ENCODE data around the gene CCBE1.

The CCBE1 gene

GRCh38 chr18:59612381-59612780, 84.8 kb downstream of the CCBE1 start:
- no peak overlapping the region for H3K27ac ChIP-seq (ENCODE audit: low read depth, low read length)
- no peak overlapping the region for H3K9ac ChIP-seq (ENCODE audit: low read length in 5 of 5)
- no peaks in the 10 kb centered on the region for H3K4me1 ChIP-seq (ENCODE audit: control insufficient read depth in 5 of 5, insufficient read depth in 5 of 5, low read length in 5 of 5)
- H3K4me3 ChIP-seq (ENCODE audit: low read depth in 1 of 5, low read length in 5 of 5) = no peak overlapping the region
- H3K9me3 ChIP-seq (ENCODE audit: control insufficient read depth in 5 of 5, low read length in 5 of 5) = no peaks in the 10 kb centered on the region
- peaks cover 0 to 3% (median 0%) of the 10 kb centered on the region in 5 donors for H3K27me3 ChIP-seq (ENCODE audit: control insufficient read depth in 5 of 5, insufficient read depth in 4 of 5, low read length in 5 of 5)
- no peaks in the 10 kb centered on the region for H3K36me3 ChIP-seq (ENCODE audit: control insufficient read depth in 5 of 5, insufficient read depth in 5 of 5, low read length in 5 of 5)

GRCh38 chr18:59610546-59611140, 86.6 kb downstream of the CCBE1 start:
- Histone ChIP-seq H3K9me3 (ENCODE audit: control insufficient read depth in 5 of 5, low read length in 5 of 5) (no peaks in the 10 kb centered on the region), H3K36me3 (ENCODE audit: control insufficient read depth in 5 of 5, insufficient read depth in 5 of 5, low read length in 5 of 5) (no peaks in the 10 kb centered on the region), H3K4me1 (ENCODE audit: control insufficient read depth in 5 of 5, insufficient read depth in 5 of 5, low read length in 5 of 5) (no peaks in the 10 kb centered on the region)

GRCh38 chr18:59609654-59610053, 87.6 kb downstream of the CCBE1 start:
- Histone ChIP-seq H3K27me3 (ENCODE audit: control insufficient read depth in 5 of 5, insufficient read depth in 4 of 5, low read length in 5 of 5) (no peaks in the 10 kb centered on the region), H3K4me1 (ENCODE audit: control insufficient read depth in 5 of 5, insufficient read depth in 5 of 5, low read length in 5 of 5) (no peaks in the 10 kb centered on the region), H3K27ac (ENCODE audit: low read depth, low read length) (no peak overlapping the region), H3K9me3 (ENCODE audit: control insufficient read depth in 5 of 5, low read length in 5 of 5) (no peaks in the 10 kb centered on the region), H3K36me3 (ENCODE audit: control insufficient read depth in 5 of 5, insufficient read depth in 5 of 5, low read length in 5 of 5) (no peaks in the 10 kb centered on the region), H3K9ac (ENCODE audit: low read length in 5 of 5) (no peak overlapping the region), H3K4me3 (ENCODE audit: low read depth in 1 of 5, low read length in 5 of 5) (no peak overlapping the region)

More at GRCh38 chr18:59610546-59611140, 86.6 kb downstream of the CCBE1 start:
- no peak overlapping the region for H3K4me3 ChIP-seq (ENCODE audit: low read depth in 1 of 5, low read length in 5 of 5)
- H3K27ac ChIP-seq (ENCODE audit: low read depth, low read length) = no peak overlapping the region
- H3K9ac ChIP-seq (ENCODE audit: low read length in 5 of 5) = no peak overlapping the region
- no peaks in the 10 kb centered on the region for H3K27me3 ChIP-seq (ENCODE audit: control insufficient read depth in 5 of 5, insufficient read depth in 4 of 5, low read length in 5 of 5)

DNA sequence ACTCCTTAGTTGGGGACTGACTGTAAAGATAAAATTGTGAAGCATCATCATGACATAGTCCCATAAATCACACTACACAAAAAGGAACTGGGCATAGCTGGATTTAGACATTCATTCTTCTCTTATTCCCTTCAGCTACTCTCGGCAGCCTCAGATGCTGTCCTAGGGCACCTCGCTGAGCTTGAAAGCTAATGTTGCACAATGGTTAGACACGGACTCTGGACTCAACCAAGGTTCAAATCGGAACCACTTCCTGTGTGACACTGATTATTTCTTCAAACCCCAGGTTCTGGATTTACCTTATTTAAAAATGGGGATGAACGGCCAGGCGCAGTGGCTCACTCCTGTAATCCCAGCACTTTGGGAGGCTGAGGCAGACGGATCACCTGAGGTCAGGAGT, 89.8 kb downstream of the CCBE1 start:
- H3K27me3 ChIP-seq (ENCODE audit: control insufficient read depth in 5 of 5, insufficient read depth in 4 of 5, low read length in 5 of 5) = no peaks in the 10 kb centered on the region
- no peak overlapping the region for H3K27ac ChIP-seq (ENCODE audit: low read depth, low read length)
- no peaks in the 10 kb centered on the region for H3K9me3 ChIP-seq (ENCODE audit: control insufficient read depth in 5 of 5, low read length in 5 of 5)
- no peak overlapping the region for H3K4me3 ChIP-seq (ENCODE audit: low read depth in 1 of 5, low read length in 5 of 5)
- no peaks in the 10 kb centered on the region for H3K36me3 ChIP-seq (ENCODE audit: control insufficient read depth in 5 of 5, insufficient read depth in 5 of 5, low read length in 5 of 5)
- no peaks in the 10 kb centered on the region for H3K4me1 ChIP-seq (ENCODE audit: control insufficient read depth in 5 of 5, insufficient read depth in 5 of 5, low read length in 5 of 5)
- H3K9ac ChIP-seq (ENCODE audit: low read length in 5 of 5) = no peak overlapping the region

DNA sequence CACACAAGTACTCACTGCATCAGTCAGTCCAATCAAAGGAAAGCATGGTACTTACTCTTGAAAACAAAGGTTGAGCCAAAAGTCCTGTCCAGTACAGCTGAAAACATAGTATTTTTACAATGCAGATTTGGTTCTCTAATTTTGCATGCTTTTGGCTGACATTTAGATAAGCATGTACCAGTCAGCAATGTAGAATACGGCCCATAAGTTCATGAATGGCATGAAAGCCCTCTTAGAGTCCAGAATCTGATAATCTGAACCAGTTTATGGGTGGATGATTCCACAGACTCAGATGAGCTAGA, 90.2 kb downstream of the CCBE1 start:
- Histone ChIP-seq H3K9ac (ENCODE audit: low read length in 5 of 5) (no peak overlapping the region), H3K4me1 (ENCODE audit: control insufficient read depth in 5 of 5, insufficient read depth in 5 of 5, low read length in 5 of 5) (no peaks in the 10 kb centered on the region), H3K4me3 (ENCODE audit: low read depth in 1 of 5, low read length in 5 of 5) (no peak overlapping the region), H3K36me3 (ENCODE audit: control insufficient read depth in 5 of 5, insufficient read depth in 5 of 5, low read length in 5 of 5) (no peaks in the 10 kb centered on the region), H3K27me3 (ENCODE audit: control insufficient read depth in 5 of 5, insufficient read depth in 4 of 5, low read length in 5 of 5) (no peaks in the 10 kb centered on the region), H3K27ac (ENCODE audit: low read depth, low read length) (no peak overlapping the region), H3K9me3 (ENCODE audit: control insufficient read depth in 5 of 5, low read length in 5 of 5) (no peaks in the 10 kb centered on the region)

GRCh38 chr18:59606193-59607077, 90.8 kb downstream of the CCBE1 start:
- H3K27ac ChIP-seq (ENCODE audit: low read depth, low read length) = no peak overlapping the region
- H3K4me1 ChIP-seq (ENCODE audit: control insufficient read depth in 5 of 5, insufficient read depth in 5 of 5, low read length in 5 of 5) = no peaks in the 10 kb centered on the region
- H3K9ac ChIP-seq (ENCODE audit: low read length in 5 of 5) = no peak overlapping the region
- H3K27me3 ChIP-seq (ENCODE audit: control insufficient read depth in 5 of 5, insufficient read depth in 4 of 5, low read length in 5 of 5) = no peaks in the 10 kb centered on the region
- no peaks in the 10 kb centered on the region for H3K36me3 ChIP-seq (ENCODE audit: control insufficient read depth in 5 of 5, insufficient read depth in 5 of 5, low read length in 5 of 5)
- no peaks in the 10 kb centered on the region for H3K9me3 ChIP-seq (ENCODE audit: control insufficient read depth in 5 of 5, low read length in 5 of 5)
- no peak overlapping the region for H3K4me3 ChIP-seq (ENCODE audit: low read depth in 1 of 5, low read length in 5 of 5)

GRCh38 chr18:59605633-59606192, 91.5 kb downstream of the CCBE1 start:
- Histone ChIP-seq H3K4me1 (ENCODE audit: control insufficient read depth in 5 of 5, insufficient read depth in 5 of 5, low read length in 5 of 5) (no peaks in the 10 kb centered on the region), H3K9me3 (ENCODE audit: control insufficient read depth in 5 of 5, low read length in 5 of 5) (no peaks in the 10 kb centered on the region), H3K4me3 (ENCODE audit: low read depth in 1 of 5, low read length in 5 of 5) (no peak overlapping the region), H3K9ac (ENCODE audit: low read length in 5 of 5) (no peak overlapping the region), H3K36me3 (ENCODE audit: control insufficient read depth in 5 of 5, insufficient read depth in 5 of 5, low read length in 5 of 5) (no peaks in the 10 kb centered on the region), H3K27ac (ENCODE audit: low read depth, low read length) (no peak overlapping the region), H3K27me3 (ENCODE audit: control insufficient read depth in 5 of 5, insufficient read depth in 4 of 5, low read length in 5 of 5) (no peaks in the 10 kb centered on the region)

DNA sequence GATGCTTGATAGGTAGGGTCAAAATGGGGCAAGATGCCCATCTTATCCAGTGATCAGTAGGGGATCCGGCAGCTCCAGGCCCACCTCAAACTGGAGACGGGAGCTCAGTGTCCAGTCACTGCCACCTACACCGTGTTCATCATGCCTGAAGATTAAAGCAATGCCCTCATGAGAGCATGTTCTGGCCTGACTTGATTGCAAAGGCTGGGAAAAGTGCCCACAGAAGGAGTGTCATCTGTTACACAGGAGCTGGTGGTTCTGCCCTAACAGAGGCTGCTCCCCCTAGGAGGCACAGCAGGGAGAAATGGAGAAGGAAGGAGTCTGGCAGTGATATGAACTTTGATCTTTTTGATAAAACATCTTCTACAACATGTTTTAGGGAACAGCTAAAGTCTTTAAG, 92.3 kb downstream of the CCBE1 start:
- H3K27ac ChIP-seq (ENCODE audit: low read depth, low read length) = no peak overlapping the region
- H3K27me3 ChIP-seq (ENCODE audit: control insufficient read depth in 5 of 5, insufficient read depth in 4 of 5, low read length in 5 of 5) = no peaks in the 10 kb centered on the region
- no peak overlapping the region for H3K9ac ChIP-seq (ENCODE audit: low read length in 5 of 5)
- H3K4me3 ChIP-seq (ENCODE audit: low read depth in 1 of 5, low read length in 5 of 5) = no peak overlapping the region
- no peaks in the 10 kb centered on the region for H3K4me1 ChIP-seq (ENCODE audit: control insufficient read depth in 5 of 5, insufficient read depth in 5 of 5, low read length in 5 of 5)
- no peaks in the 10 kb centered on the region for H3K9me3 ChIP-seq (ENCODE audit: control insufficient read depth in 5 of 5, low read length in 5 of 5)
- H3K36me3 ChIP-seq (ENCODE audit: control insufficient read depth in 5 of 5, insufficient read depth in 5 of 5, low read length in 5 of 5) = no peaks in the 10 kb centered on the region

DNA sequence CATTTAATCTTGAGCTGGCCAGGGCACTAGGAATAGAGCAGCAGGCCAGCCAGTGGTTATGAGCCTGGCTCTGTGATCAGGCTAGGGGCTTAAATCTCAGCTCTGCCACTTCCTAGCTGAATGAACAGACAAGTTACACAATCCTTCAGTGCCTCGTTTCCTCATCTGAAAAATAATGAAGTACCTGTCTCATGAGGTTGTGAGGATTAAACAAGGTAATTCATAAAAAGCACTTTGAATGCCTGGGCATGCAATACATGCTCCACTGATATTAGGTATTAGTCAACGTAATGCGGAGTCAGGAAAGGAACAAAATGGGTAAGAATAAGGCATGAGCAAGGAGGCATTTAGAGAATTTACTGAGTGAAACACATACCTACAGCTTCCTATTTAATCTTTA, 100.2 kb downstream of the CCBE1 start:
- Histone ChIP-seq H3K9ac (ENCODE audit: low read length in 5 of 5) (no peak overlapping the region), H3K4me1 (ENCODE audit: control insufficient read depth in 5 of 5, insufficient read depth in 5 of 5, low read length in 5 of 5) (peaks cover 0 to 3% (median 0%) of the 10 kb centered on the region in 5 donors), H3K27me3 (ENCODE audit: control insufficient read depth in 5 of 5, insufficient read depth in 4 of 5, low read length in 5 of 5) (peaks cover 0 to 4% (median 0%) of the 10 kb centered on the region in 5 donors), H3K36me3 (ENCODE audit: control insufficient read depth in 5 of 5, insufficient read depth in 5 of 5, low read length in 5 of 5) (no peaks in the 10 kb centered on the region), H3K4me3 (ENCODE audit: low read depth in 1 of 5, low read length in 5 of 5) (no peak overlapping the region), H3K9me3 (ENCODE audit: control insufficient read depth in 5 of 5, low read length in 5 of 5) (no peaks in the 10 kb centered on the region), H3K27ac (ENCODE audit: low read depth, low read length) (no peak overlapping the region)

- Histone ChIP-seq H3K9ac (ENCODE audit: low read length in 5 of 5) (no peak overlapping the region), H3K36me3 (ENCODE audit: control insufficient read depth in 5 of 5, insufficient read depth in 5 of 5, low read length in 5 of 5) (no peaks in the 10 kb centered on the region), H3K27me3 (ENCODE audit: control insufficient read depth in 5 of 5, insufficient read depth in 4 of 5, low read length in 5 of 5) (peaks cover 0 to 4% (median 0%) of the 10 kb centered on the region in 5 donors), H3K4me3 (ENCODE audit: low read depth in 1 of 5, low read length in 5 of 5) (no peak overlapping the region), H3K27ac (ENCODE audit: low read depth, low read length) (no peak overlapping the region), H3K9me3 (ENCODE audit: control insufficient read depth in 5 of 5, low read length in 5 of 5) (no peaks in the 10 kb centered on the region), H3K4me1 (ENCODE audit: control insufficient read depth in 5 of 5, insufficient read depth in 5 of 5, low read length in 5 of 5) (peaks cover 0 to 3% (median 0%) of the 10 kb centered on the region in 5 donors)
These were observed 103.9 kb downstream of the CCBE1 start for GRCh38 chr18:59593291-59593717.
